Kidney epithelial cell (primary cell): Measurements from ENCODE around the gene SEC23IP. TPM values are rescaled to one million over a fixed set of nuclear protein-coding genes. Genes with fewer than 3 reads are reported as not detected.
A peak's percentile ranks its signal among the peaks of the same experiment; 100 is the strongest.

Source experiments
- DNase-seq: peaks from one replicate; pipeline ENCODE4 v3.0.0-alpha.2; 2010; ENCODE audit warnings: low read depth
- H3K27me3 ChIP-seq: 2 replicates; pipeline ENCODE4 v1.6.0; 2011; ENCODE audit warnings: low read length; ENCODE audit not compliant: control insufficient read depth, insufficient read depth
- H3K36me3 ChIP-seq: 2 replicates; pipeline ENCODE4 v1.5.1; 2011; ENCODE audit warnings: low read length; ENCODE audit not compliant: control insufficient read depth, insufficient read depth
- H3K4me3 ChIP-seq: 2 replicates; pipeline ENCODE4 v1.5.1; 2011; ENCODE audit warnings: low read depth, mild to moderate bottlenecking, control low read depth, low read length
- total RNA-seq: library from RNA; depleted of rRNA; stranded (reverse); fragments of >200 nt; gene quantifications from 2 replicates; pipeline ENCODE4 v1.2.3, GENCODE V29; 2015
- TF ChIP-seq, protein P1 (sequence below): IDR thresholded peaks from 2 replicates; pipeline ENCODE4 v1.5.1; 2011; ENCODE audit warnings: mild to moderate bottlenecking, moderate library complexity, low read length, control low read depth, inconsistent platforms; ENCODE audit not compliant: insufficient read depth, poor library complexity, severe bottlenecking

SEC23IP gene
- total RNA-seq, 1 donor from 2014 or later, result 25.6 TPM

DNA sequence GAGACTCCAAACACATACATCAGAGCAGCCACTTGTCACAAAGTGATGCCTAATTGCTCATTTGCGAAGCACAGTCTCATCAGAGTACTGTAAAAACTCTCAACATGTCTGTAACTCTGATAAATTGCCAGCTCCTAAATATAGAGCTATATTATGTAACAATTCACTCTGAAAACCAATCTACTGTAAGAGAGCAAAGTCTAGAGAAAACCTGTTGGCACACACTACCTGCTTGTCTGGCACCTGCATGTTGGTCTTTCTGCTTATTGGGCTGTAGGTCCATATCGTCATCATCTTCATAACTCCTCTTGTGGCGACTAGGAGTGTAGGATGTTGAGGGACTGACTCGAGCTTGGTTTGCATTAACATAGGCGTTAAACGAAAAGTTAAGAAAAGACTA, 39.7 kb upstream of the SEC23IP start:
- Histone ChIP-seq H3K36me3 (peaks cover 2% of the 10 kb centered on the region), H3K4me3 (no peak overlapping the region), H3K27me3 (no peaks in the 10 kb centered on the region)
- no peak for DNase-seq
- TF ChIP-seq, protein P1, sequence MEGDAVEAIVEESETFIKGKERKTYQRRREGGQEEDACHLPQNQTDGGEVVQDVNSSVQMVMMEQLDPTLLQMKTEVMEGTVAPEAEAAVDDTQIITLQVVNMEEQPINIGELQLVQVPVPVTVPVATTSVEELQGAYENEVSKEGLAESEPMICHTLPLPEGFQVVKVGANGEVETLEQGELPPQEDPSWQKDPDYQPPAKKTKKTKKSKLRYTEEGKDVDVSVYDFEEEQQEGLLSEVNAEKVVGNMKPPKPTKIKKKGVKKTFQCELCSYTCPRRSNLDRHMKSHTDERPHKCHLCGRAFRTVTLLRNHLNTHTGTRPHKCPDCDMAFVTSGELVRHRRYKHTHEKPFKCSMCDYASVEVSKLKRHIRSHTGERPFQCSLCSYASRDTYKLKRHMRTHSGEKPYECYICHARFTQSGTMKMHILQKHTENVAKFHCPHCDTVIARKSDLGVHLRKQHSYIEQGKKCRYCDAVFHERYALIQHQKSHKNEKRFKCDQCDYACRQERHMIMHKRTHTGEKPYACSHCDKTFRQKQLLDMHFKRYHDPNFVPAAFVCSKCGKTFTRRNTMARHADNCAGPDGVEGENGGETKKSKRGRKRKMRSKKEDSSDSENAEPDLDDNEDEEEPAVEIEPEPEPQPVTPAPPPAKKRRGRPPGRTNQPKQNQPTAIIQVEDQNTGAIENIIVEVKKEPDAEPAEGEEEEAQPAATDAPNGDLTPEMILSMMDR, result no peak

DNA sequence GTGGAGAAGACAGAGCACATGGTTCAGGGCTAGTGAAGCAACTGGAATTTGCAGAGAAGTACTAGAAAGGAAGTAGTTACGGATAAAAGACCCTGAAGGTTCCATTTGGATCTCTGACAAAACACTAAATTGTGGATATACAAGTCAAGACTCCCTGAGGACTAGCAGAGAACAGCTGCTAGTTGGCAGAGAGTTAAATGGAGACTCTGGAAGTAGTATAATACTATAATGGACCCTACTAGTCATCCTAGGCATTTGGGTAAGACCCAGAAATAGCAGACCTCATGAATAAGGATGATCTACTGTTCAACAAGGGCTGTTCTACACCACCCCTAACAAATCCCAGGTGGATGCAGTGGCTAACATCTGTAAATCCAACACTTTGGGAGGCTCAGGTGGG, 39.0 kb upstream of the SEC23IP start:
- no peak for DNase-seq
- Histone ChIP-seq H3K36me3 (peaks cover 2% of the 10 kb centered on the region), H3K4me3 (no peak overlapping the region), H3K27me3 (no peaks in the 10 kb centered on the region)
- TF ChIP-seq, protein P1, result no peak

DNA sequence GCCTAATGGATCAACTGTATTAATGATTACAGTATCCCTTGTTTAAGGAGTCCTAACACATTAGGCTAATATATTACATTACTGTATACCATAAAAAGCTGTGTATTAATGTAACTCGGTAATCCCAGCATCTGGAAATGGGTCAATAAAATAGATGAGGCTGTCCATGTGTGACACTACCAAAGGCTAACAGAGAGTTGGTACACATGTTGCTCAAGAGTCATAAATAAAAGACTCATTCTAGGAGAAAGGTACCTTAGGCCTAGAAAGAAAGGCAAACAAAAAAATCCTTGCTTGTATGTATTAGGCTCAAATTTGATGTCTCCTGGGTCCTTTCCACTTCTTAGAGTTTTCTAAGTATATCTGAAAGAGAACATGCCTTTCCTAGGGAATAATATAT, 34.5 kb upstream of the SEC23IP start:
- DNase-seq, result no peak
- Histone ChIP-seq H3K36me3 (no peaks in the 10 kb centered on the region), H3K4me3 (no peak overlapping the region), H3K27me3 (no peaks in the 10 kb centered on the region)
- TF ChIP-seq, protein P1, result no peak

DNA sequence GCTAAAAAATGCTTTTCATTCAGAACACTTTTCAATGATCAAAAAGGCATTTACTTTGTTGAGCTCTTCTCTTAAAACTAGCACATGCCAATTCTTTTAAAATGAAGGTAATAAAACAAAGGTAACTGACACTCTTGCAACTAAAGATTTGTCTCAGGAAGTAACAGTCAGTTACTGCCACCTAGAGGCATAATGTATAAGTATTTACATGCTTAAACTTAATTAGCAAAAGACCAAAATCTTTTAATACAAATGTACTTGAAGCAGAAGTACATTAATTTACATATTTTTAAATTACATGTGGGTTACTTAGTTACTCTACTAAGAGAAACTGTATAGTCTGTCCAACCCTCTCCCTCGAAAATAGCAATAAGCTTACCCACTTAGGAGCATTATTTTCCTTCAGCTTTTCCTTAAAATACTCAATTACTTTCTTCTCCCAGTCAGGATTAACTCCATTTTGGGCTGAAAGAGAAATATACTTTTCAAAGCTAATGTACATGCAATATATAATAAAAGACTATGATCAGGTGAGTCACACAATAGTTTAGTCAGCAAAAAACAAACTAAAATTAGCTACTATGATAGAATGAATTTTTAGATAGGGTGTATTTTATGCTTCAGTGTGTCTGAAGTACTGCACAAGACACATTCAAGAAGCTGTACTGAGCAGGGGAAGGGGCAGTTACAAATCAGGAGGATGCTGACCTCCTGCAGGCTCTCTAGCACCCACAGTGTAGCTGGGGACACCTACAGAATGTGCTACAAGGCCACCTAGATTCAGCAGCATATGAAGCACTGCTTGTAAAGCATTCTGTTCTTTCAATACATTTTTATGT, 32.9 kb upstream of the SEC23IP start:
- Histone ChIP-seq H3K36me3 (no peaks in the 10 kb centered on the region), H3K4me3 (no peak overlapping the region), H3K27me3 (no peaks in the 10 kb centered on the region)
- peak; percentile 21 for DNase-seq
- TF ChIP-seq, protein P1, result peak; percentile 39

DNA sequence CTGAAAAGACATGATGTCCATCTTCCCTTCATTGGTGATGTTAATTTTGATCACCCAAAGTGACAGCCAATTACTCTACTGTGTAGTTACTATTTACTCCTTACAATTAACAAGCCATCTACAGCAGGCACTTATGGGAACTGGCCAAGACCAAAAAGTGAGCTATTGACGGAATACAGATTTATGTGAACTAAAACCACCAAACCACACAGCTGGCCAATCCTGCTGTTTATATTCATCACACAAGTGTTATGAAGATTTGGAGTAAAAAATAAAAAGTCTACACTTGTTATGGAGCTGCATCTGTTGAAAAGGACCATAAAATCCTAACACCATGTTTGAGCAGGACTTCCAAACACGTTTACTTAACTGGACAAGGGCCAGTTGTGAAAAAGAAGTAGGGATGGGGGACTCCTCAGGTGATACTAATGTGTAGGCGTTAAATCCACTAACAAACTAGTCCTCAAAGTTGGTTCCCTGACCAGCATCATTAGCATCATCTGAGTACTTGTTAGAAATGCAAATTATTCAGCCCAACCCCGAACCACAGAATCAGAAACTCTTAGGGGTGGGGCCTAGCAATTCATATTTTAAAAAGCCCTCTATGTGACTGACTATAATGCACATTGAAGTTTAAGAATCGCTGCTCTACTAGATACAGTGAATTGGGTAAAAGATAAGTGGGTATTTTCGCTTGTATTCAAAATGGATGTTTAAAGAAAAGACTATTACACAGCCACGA, 31.5 kb upstream of the SEC23IP start:
- TF ChIP-seq, protein P1, result no peak
- H3K36me3 ChIP-seq, result no peaks in the 10 kb centered on the region
- no peaks in the 10 kb centered on the region for H3K27me3 ChIP-seq
- no peak for DNase-seq
- H3K4me3 ChIP-seq, result no peak overlapping the region
